GM23248 (cell line): ENCODE measurements around the gene MAN2B2. TPM values are rescaled to one million over a fixed set of nuclear protein-coding genes. Genes with fewer than 3 reads are reported as not detected.

Experiments
- DNase-seq: peaks from one replicate; pipeline ENCODE4 v3.0.0-alpha.2; 2015
- H2AFZ ChIP-seq: fragments of 200-600 bp; sonication (generic); 2 replicates; pipeline ENCODE4 v1.6.1; 2016; ENCODE audit warnings: antibody characterized with exemption
- H3F3A ChIP-seq: fragments of 200-600 bp; sonication (generic); 2 replicates; pipeline ENCODE4 v1.6.1; 2016; ENCODE audit warnings: mild to moderate bottlenecking, antibody characterized with exemption, mixed run types; ENCODE audit not compliant: insufficient read depth
- H3K27ac ChIP-seq: fragments of 200-600 bp; sonication (generic); 2 replicates; pipeline ENCODE4 v1.5.1; 2016; ENCODE audit warnings: mild to moderate bottlenecking
- H3K27me3 ChIP-seq: fragments of 200-600 bp; sonication (generic); replicated peaks from 2 replicates; pipeline ENCODE4 v1.6.1; 2016; ENCODE audit warnings: mild to moderate bottlenecking; ENCODE audit not compliant: insufficient read depth
- H3K36me3 ChIP-seq: fragments of 200-600 bp; sonication (generic); 2 replicates; pipeline ENCODE4 v1.6.1; 2016; ENCODE audit warnings: low read depth, mild to moderate bottlenecking
- H3K4me1 ChIP-seq: fragments of 200-600 bp; sonication (generic); 2 replicates; pipeline ENCODE4 v1.6.1; 2016; ENCODE audit warnings: mild to moderate bottlenecking; ENCODE audit not compliant: insufficient read depth
- H3K4me2 ChIP-seq: fragments of 200-600 bp; sonication (generic); one replicate; pipeline ENCODE4 v1.6.1; 2016; ENCODE audit warnings: mild to moderate bottlenecking; ENCODE audit not compliant: unreplicated experiment
- H3K4me3 ChIP-seq: fragments of 200-600 bp; sonication (generic); 2 replicates; pipeline ENCODE4 v1.5.1; 2016; ENCODE audit warnings: mild to moderate bottlenecking
- H3K79me2 ChIP-seq: fragments of 200-600 bp; sonication (generic); 2 replicates; pipeline ENCODE4 v1.6.1; 2016; ENCODE audit warnings: mild to moderate bottlenecking; ENCODE audit not compliant: insufficient read depth
- H3K9ac ChIP-seq: fragments of 200-600 bp; sonication (generic); 2 replicates; pipeline ENCODE4 v1.6.1; 2016; ENCODE audit warnings: mild to moderate bottlenecking
- H3K9me2 ChIP-seq: fragments of 200-600 bp; sonication (generic); 2 replicates; pipeline ENCODE4 v1.6.1; 2016; ENCODE audit warnings: mixed run types, mild to moderate bottlenecking, moderate library complexity; ENCODE audit not compliant: insufficient read depth
- H3K9me3 ChIP-seq: fragments of 200-600 bp; sonication (generic); one replicate; pipeline ENCODE4 v1.6.1; 2017; ENCODE audit warnings: low read depth
- H4K20me1 ChIP-seq: fragments of 200-600 bp; sonication (generic); 2 replicates; pipeline ENCODE4 v1.6.0; 2016; ENCODE audit not compliant: insufficient read depth
- EZH2 ChIP-seq: fragments of 200-600 bp; sonication (generic); IDR thresholded peaks from 2 replicates; pipeline ENCODE4 v1.6.1; 2018; ENCODE audit warnings: antibody characterized with exemption, mild to moderate bottlenecking; ENCODE audit not compliant: insufficient read depth, poor library complexity, severe bottlenecking
- EZH2phosphoT487 ChIP-seq: fragments of 200-600 bp; sonication (generic); IDR thresholded peaks from 2 replicates; pipeline ENCODE4 v1.6.1; 2018; ENCODE audit warnings: antibody characterized with exemption, moderate library complexity, mild to moderate bottlenecking, low read depth; ENCODE audit not compliant: insufficient read depth
- WGBS, 2 experiments: methylation state at CpG; one replicate each; pipeline ENCODE4 v1.1.6; 2015 to 2017; ENCODE audit warnings: low lambda C conversion rate in 2 of 2, low coverage in 1 of 2; ENCODE audit errors: missing lambda C conversion rate in 2 of 2; 5-methylcytosine and 5-hydroxymethylcytosine counted together
- in situ Hi-C: fragments of 300-500 bp; cut with MboI; formaldehyde crosslinking; loops from 2 replicates; pipeline ENCODE4 v1.15.0; 2020
- polyA plus RNA-seq: library from polyadenylated mRNA; unstranded; fragments of >200 nt; fragmentation: Nextera tagmentation; extraction: Ambion mirVana; gene quantifications from 2 replicates; pipeline ENCODE4 v1.2.1, GENCODE V29; 2016
- total RNA-seq: library from RNA; depleted of rRNA; stranded (reverse); fragments of >200 nt; shearing (Covaris generic); gene quantifications from 2 replicates; pipeline ENCODE4 v1.2.3, GENCODE V29; 2014

Gene MAN2B2
- total and polyA plus RNA-seq, 2 experiments from 2014 or later: 28.7 to 40.1 TPM

GRCh38 chr4:6607368-6608055 lies 32.5 kb downstream of the MAN2B2 start:
- no peak overlapping the region for H3K4me3 ChIP-seq
- no peaks in the 10 kb centered on the region for H3K27me3 ChIP-seq
- no peak for TF ChIP-seq EZH2phosphoT487
- TF ChIP-seq EZH2: no peak
- no peak overlapping the region for H3K27ac ChIP-seq
- no peaks in the 10 kb centered on the region for H3F3A ChIP-seq
- in situ Hi-C loops: no loop called here
- no peaks in the 10 kb centered on the region for H3K9me3 ChIP-seq
- WGBS, 2 experiments: 91 to 92% methylated on average over 13 of the region's 13 CpGs
- no peaks in the 10 kb centered on the region for H3K9me2 ChIP-seq
- H3K79me2 ChIP-seq: no peaks in the 10 kb centered on the region
- H3K4me1 ChIP-seq: no peaks in the 10 kb centered on the region
- no peaks in the 10 kb centered on the region for H4K20me1 ChIP-seq
- H3K9ac ChIP-seq: no peak overlapping the region
- no peak overlapping the region for H2AFZ ChIP-seq
- no peak for DNase-seq
- H3K4me2 ChIP-seq: no peak overlapping the region
- H3K36me3 ChIP-seq: peaks cover 8% of the 10 kb centered on the region; the same call in 1 of the 2 replicates

GRCh38 chr4:6608758-6609414 lies 33.9 kb downstream of the MAN2B2 start:
- no peaks in the 10 kb centered on the region for H3K27me3 ChIP-seq
- H3F3A ChIP-seq: no peaks in the 10 kb centered on the region
- no peak overlapping the region for H3K4me2 ChIP-seq
- in situ Hi-C loops: no loop called here
- 90 to 92% methylated on average over 28 of the region's 28 CpGs for WGBS, 2 experiments
- no peaks in the 10 kb centered on the region for H3K9me3 ChIP-seq
- H3K9ac ChIP-seq: no peak overlapping the region
- H2AFZ ChIP-seq: no peak overlapping the region
- H4K20me1 ChIP-seq: no peaks in the 10 kb centered on the region
- no peaks in the 10 kb centered on the region for H3K9me2 ChIP-seq
- H3K27ac ChIP-seq: no peak overlapping the region
- TF ChIP-seq EZH2phosphoT487 (no peak), EZH2 (no peak)
- H3K4me3 ChIP-seq: no peak overlapping the region
- peaks cover 8% of the 10 kb centered on the region; the same call in 1 of the 2 replicates for H3K36me3 ChIP-seq
- H3K79me2 ChIP-seq: no peaks in the 10 kb centered on the region
- no peak for DNase-seq
- no peaks in the 10 kb centered on the region for H3K4me1 ChIP-seq

- in situ Hi-C loops: no loop called here
- 93 to 96% methylated on average over 21 to 26 of the region's 26 CpGs for WGBS, 2 experiments
Observed at GRCh38 chr4:6609415-6610079, 34.6 kb downstream of the MAN2B2 start.

GRCh38 chr4:6610856-6611430 lies 36.0 kb downstream of the MAN2B2 start:
- 82 to 91% methylated on average over 23 to 24 of the region's 24 CpGs for WGBS, 2 experiments
- H2AFZ ChIP-seq: no peak overlapping the region
- in situ Hi-C loops: no loop called here
- no peaks in the 10 kb centered on the region for H3K4me1 ChIP-seq
- no peaks in the 10 kb centered on the region for H3K27me3 ChIP-seq
- no peaks in the 10 kb centered on the region for H3K9me3 ChIP-seq
- no peak for TF ChIP-seq EZH2
- no peak for TF ChIP-seq EZH2phosphoT487
- H3K27ac ChIP-seq: no peak overlapping the region
- no peak for DNase-seq
- no peaks in the 10 kb centered on the region for H3K79me2 ChIP-seq
- H3K36me3 ChIP-seq: no peaks in the 10 kb centered on the region
- no peaks in the 10 kb centered on the region for H3K9me2 ChIP-seq
- no peak overlapping the region for H3K4me3 ChIP-seq
- no peak overlapping the region for H3K4me2 ChIP-seq
- no peak overlapping the region for H3K9ac ChIP-seq
- H3F3A ChIP-seq: no peaks in the 10 kb centered on the region
- H4K20me1 ChIP-seq: no peaks in the 10 kb centered on the region

More at GRCh38 chr4:6609415-6610079, 34.6 kb downstream of the MAN2B2 start:
- TF ChIP-seq EZH2phosphoT487 (no peak), EZH2 (no peak)
- Histone ChIP-seq H3K79me2 (no peaks in the 10 kb centered on the region), H3K36me3 (peaks cover 8% of the 10 kb centered on the region; the same call in 1 of the 2 replicates), H3F3A (no peaks in the 10 kb centered on the region), H3K9me3 (no peaks in the 10 kb centered on the region), H3K9ac (no peak overlapping the region), H3K4me2 (no peak overlapping the region), H3K27ac (no peak overlapping the region), H3K4me1 (no peaks in the 10 kb centered on the region), H3K4me3 (no peak overlapping the region), H3K9me2 (no peaks in the 10 kb centered on the region), H4K20me1 (no peaks in the 10 kb centered on the region), H3K27me3 (no peaks in the 10 kb centered on the region), H2AFZ (no peak overlapping the region)
- DNase-seq: no peak
